Endothelial cell (in vitro differentiated cells): Measurements from ENCODE around the gene VSIG2. TPM values are rescaled to one million over a fixed set of nuclear protein-coding genes. Genes with fewer than 3 reads are reported as not detected.

ENCODE experiments used
- DNase-seq: peaks from one replicate; pipeline ENCODE4 v3.0.0; 2021; ENCODE audit warnings: low spot score
- H3K27ac Mint-ChIP-seq: one replicate; pipeline ENCODE4 v1.8.0; 2021; ENCODE audit warnings: mixed read lengths, inconsistent platforms; ENCODE audit not compliant: unreplicated experiment
- H3K27me3 Mint-ChIP-seq: one replicate; pipeline ENCODE4 v1.8.0; 2021; ENCODE audit warnings: mild to moderate bottlenecking, moderate library complexity, mixed read lengths, inconsistent platforms; ENCODE audit not compliant: unreplicated experiment
- H3K36me3 Mint-ChIP-seq: one replicate; pipeline ENCODE4 v1.8.0; 2021; ENCODE audit warnings: mild to moderate bottlenecking, low read depth, mixed read lengths, inconsistent platforms; ENCODE audit not compliant: unreplicated experiment
- H3K4me1 Mint-ChIP-seq: one replicate; pipeline ENCODE4 v1.8.0; 2021; ENCODE audit warnings: mild to moderate bottlenecking, mixed read lengths, inconsistent platforms; ENCODE audit not compliant: unreplicated experiment
- H3K4me3 Mint-ChIP-seq: one replicate; pipeline ENCODE4 v1.8.0; 2021; ENCODE audit warnings: mild to moderate bottlenecking, mixed read lengths, inconsistent platforms; ENCODE audit not compliant: unreplicated experiment
- H3K9me3 Mint-ChIP-seq: one replicate; pipeline ENCODE4 v1.8.0; 2021; ENCODE audit warnings: mixed read lengths, inconsistent platforms; ENCODE audit not compliant: unreplicated experiment
- total RNA-seq: library from RNA; stranded (reverse); fragmentation: NEBNext Ultra II Directional; extraction: Animal tissue kit (Norgen Biotek cat#: 25700); gene quantifications from one replicate; pipeline ENCODE4 v1.2.1, GENCODE V29; 2021; ENCODE audit not compliant: unreplicated experiment
- TF ChIP-seq, protein P1 (sequence below): fragments of 200-600 bp; sonication (generic); IDR thresholded peaks from one replicate; pipeline ENCODE4 v1.5.0; 2021; ENCODE audit warnings: antibody characterized with exemption; ENCODE audit not compliant: unreplicated experiment

Gene VSIG2
- total RNA-seq, 1 donor from 2014 or later, result 8.6 TPM

DNA sequence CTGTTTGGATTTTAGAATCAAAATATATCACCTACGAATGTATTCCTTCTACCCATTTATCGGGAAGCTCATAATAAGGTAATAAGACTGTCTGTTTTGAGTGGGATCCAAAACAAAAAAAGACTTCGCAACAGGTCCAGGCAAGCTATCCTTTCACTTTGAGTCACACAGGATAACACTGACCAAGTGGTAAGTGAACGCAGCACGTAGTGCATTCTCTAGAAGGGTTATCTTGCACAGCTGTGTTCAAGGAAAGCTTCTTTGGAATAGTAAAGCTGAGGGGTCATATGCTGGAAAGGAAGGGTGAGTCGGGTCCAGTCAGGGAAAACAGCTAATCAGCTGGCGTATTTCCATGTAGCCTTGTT is 34.7 kb downstream of the VSIG2 start:
- Mint-ChIP-seq H3K27ac (no peak overlapping the region), H3K4me1 (peaks cover 19% of the 10 kb centered on the region), H3K9me3 (no peaks in the 10 kb centered on the region), H3K27me3 (peaks cover 14% of the 10 kb centered on the region), H3K4me3 (peak overlapping the region; percentile 86), H3K36me3 (no peaks in the 10 kb centered on the region)
- DNase-seq, result no peak
- TF ChIP-seq, protein P1, sequence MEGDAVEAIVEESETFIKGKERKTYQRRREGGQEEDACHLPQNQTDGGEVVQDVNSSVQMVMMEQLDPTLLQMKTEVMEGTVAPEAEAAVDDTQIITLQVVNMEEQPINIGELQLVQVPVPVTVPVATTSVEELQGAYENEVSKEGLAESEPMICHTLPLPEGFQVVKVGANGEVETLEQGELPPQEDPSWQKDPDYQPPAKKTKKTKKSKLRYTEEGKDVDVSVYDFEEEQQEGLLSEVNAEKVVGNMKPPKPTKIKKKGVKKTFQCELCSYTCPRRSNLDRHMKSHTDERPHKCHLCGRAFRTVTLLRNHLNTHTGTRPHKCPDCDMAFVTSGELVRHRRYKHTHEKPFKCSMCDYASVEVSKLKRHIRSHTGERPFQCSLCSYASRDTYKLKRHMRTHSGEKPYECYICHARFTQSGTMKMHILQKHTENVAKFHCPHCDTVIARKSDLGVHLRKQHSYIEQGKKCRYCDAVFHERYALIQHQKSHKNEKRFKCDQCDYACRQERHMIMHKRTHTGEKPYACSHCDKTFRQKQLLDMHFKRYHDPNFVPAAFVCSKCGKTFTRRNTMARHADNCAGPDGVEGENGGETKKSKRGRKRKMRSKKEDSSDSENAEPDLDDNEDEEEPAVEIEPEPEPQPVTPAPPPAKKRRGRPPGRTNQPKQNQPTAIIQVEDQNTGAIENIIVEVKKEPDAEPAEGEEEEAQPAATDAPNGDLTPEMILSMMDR, result no peak

DNA sequence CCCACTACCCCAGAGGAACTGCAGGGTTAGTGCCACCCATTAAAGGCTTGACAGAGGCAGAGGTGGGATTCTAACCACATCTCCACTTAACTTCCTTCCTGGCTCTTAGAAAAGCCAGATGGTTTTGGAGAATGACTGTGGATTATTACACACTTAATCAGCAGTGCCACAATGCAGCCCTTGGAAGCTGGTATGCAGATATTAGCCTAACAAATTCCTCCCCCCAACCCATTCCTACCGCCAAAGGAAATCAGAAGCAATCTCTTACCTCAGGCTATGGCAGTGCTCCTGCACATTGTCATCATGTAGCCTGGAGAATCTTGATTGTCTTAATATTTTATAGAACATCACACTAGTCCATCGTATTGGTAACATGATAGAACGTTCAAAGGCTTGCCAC is 35.5 kb downstream of the VSIG2 start:
- Mint-ChIP-seq H3K36me3 (no peaks in the 10 kb centered on the region), H3K27me3 (peaks cover 12% of the 10 kb centered on the region), H3K9me3 (no peaks in the 10 kb centered on the region), H3K4me1 (peaks cover 13% of the 10 kb centered on the region), H3K27ac (no peak overlapping the region), H3K4me3 (no peak overlapping the region)
- no peak for DNase-seq
- TF ChIP-seq, protein P1, result no peak

DNA sequence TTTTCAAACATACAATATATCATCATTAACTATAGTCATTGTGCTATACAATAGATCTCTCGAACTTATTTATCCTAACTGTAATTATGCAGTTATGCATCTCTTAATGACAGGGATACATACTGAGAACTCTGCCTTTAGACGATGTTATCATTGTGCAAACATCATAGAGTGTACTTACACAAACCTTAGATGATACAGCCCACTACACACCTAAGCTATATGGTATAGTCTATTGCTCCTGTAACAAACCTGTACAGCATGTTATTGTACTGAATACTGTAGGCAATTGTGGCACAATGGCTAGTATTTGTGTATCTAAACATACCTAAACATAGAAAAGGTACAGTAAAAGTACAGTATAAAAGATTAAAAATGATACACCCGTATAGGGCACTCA is 39.7 kb downstream of the VSIG2 start:
- Mint-ChIP-seq H3K4me3 (no peak overlapping the region), H3K36me3 (no peaks in the 10 kb centered on the region), H3K4me1 (peaks cover under 1% of the 10 kb centered on the region), H3K9me3 (no peaks in the 10 kb centered on the region), H3K27me3 (peaks cover under 1% of the 10 kb centered on the region), H3K27ac (no peak overlapping the region)
- DNase-seq, result no peak
- TF ChIP-seq, protein P1, result no peak

DNA sequence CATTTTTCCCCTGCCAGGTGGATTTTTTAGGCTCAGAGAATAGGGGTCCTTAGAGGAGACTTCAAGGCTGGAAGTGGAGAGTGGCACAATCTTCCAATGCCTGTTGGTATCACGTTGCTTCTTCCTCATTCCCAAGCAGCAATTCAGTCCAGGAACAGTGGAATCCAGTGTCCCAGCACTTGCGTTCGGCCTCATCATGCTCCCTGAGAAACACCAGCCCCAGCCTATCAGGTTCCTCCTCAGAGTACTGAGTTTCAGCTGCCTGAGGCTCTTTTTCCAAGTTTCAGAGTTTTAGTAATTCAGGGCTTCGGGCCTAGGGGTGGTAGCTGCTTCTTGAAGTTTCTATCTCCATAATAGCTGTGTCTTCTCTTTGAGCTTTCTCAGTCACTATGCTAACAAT is 44.2 kb downstream of the VSIG2 start:
- DNase-seq, result no peak
- Mint-ChIP-seq H3K27me3 (no peaks in the 10 kb centered on the region), H3K27ac (no peak overlapping the region), H3K9me3 (no peaks in the 10 kb centered on the region), H3K4me1 (no peaks in the 10 kb centered on the region), H3K4me3 (no peak overlapping the region), H3K36me3 (no peaks in the 10 kb centered on the region)
- TF ChIP-seq, protein P1, result no peak

DNA sequence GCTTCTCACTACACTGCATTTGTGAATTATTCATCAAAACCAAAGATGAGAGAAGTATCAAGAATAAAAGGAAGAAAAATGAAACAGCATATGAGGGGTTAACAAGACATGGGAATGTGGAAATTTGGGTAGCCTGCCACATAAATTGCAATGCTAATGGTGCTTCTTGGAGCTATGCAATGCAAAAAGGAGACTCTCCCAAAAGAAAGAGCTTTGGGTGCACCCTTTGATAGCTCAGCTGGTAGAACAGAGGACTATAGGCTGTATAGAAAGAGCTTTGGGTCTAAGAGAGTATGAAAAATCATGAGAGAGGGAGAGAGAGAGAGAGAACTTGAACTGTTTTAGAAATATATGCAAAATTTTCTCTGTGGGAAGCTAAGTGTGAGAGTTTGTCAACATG is 52.0 kb downstream of the VSIG2 start:
- H3K4me3 Mint-ChIP-seq, result no peak overlapping the region
- H3K27me3 Mint-ChIP-seq, result no peaks in the 10 kb centered on the region
- no peak for DNase-seq
- TF ChIP-seq, protein P1, result no peak
- no peaks in the 10 kb centered on the region for H3K36me3 Mint-ChIP-seq
- no peak overlapping the region for H3K27ac Mint-ChIP-seq
- H3K9me3 Mint-ChIP-seq, result no peaks in the 10 kb centered on the region
- H3K4me1 Mint-ChIP-seq, result no peaks in the 10 kb centered on the region
